ENCODE data around the gene BUB1B. TPM values are rescaled to one million over a fixed set of nuclear protein-coding genes. Genes with fewer than 3 reads are reported as not detected.
"Not testable (repeated sequence)": the region's sequence is repeated elsewhere in the genome, so short reads cannot be mapped to it uniquely, and the experiment has no call there.

Gene BUB1B
- polyA plus RNA-seq, 1 donor (not counting 4 experiments of a cell fraction or from before 2014, with no cell fraction given) = 19.7 TPM

DNA sequence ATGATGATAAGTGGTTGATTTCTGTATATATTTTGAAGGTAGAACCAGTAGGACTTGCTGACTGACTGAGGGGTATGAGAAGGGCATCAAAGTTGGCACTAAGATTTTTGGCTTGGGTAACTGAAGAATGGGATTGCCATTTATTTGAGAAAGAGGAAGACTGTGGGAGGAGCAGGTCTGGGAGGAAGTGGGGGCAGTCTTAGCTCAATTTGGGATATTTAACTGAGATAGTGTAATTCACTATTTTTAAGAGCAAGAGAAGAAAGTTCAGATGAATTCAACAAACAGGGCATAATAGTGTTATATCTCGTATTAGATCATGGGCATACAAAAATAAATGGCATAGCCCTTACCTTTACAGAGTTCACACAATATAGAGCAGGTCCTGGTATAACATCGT lies 1.7 kb downstream of the BUB1B start:
- no peak for TF ChIP-seq EZH2 (IDR thresholded peaks at IDR 0.05; ENCODE audit: low read length)
- TF ChIP-seq, protein P1, sequence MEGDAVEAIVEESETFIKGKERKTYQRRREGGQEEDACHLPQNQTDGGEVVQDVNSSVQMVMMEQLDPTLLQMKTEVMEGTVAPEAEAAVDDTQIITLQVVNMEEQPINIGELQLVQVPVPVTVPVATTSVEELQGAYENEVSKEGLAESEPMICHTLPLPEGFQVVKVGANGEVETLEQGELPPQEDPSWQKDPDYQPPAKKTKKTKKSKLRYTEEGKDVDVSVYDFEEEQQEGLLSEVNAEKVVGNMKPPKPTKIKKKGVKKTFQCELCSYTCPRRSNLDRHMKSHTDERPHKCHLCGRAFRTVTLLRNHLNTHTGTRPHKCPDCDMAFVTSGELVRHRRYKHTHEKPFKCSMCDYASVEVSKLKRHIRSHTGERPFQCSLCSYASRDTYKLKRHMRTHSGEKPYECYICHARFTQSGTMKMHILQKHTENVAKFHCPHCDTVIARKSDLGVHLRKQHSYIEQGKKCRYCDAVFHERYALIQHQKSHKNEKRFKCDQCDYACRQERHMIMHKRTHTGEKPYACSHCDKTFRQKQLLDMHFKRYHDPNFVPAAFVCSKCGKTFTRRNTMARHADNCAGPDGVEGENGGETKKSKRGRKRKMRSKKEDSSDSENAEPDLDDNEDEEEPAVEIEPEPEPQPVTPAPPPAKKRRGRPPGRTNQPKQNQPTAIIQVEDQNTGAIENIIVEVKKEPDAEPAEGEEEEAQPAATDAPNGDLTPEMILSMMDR (optimal IDR thresholded peaks at IDR 0.05 in 1 of 3, IDR thresholded peaks at IDR 0.05 in 1 of 3, conservative IDR thresholded peaks at IDR 0.05 in 1 of 3; ENCODE audit: extremely low read depth in 1 of 3, insufficient read depth in 2 of 3, low read length in 3 of 3) = no peak
- Histone ChIP-seq H3K9me1 (ENCODE audit: control insufficient read depth, extremely low read depth, insufficient read depth, low read length) (no peaks in the 10 kb centered on the region), H3K36me3 (ENCODE audit: control insufficient read depth in 2 of 2, extremely low read depth in 1 of 2, insufficient read depth in 2 of 2, low read length in 2 of 2) (peaks cover 0 to 6% of the 10 kb centered on the region in 2 experiments), H3K9ac (ENCODE audit: control insufficient read depth, extremely low read depth, insufficient read depth, low read length) (no peak overlapping the region), H2AFZ (ENCODE audit: control insufficient read depth, low read length) (no peak overlapping the region), H3K27me3 (ENCODE audit: control insufficient read depth, extremely low read depth, insufficient read depth, low read length) (no peaks in the 10 kb centered on the region), H4K20me1 (ENCODE audit: control insufficient read depth, extremely low read depth, insufficient read depth, low read length) (no peaks in the 10 kb centered on the region), H3K4me3 (ENCODE audit: control insufficient read depth in 2 of 3, extremely low read depth in 1 of 3, insufficient read depth in 2 of 3, low read depth in 1 of 3, low read length in 3 of 3) (peak overlapping the region in 2 of 3 experiments; percentile 77 to 90), H3K27ac (ENCODE audit: control insufficient read depth, insufficient read depth, low read length) (no peak overlapping the region), H3K4me2 (ENCODE audit: control insufficient read depth, extremely low read depth, insufficient read depth, low read depth, low read length) (peak overlapping the region; percentile 93), H3K4me1 (ENCODE audit: control insufficient read depth, extremely low read depth, insufficient read depth, low read length) (peaks cover 20% of the 10 kb centered on the region), H3K79me2 (ENCODE audit: control insufficient read depth, insufficient read depth, low read length) (peaks cover 38% of the 10 kb centered on the region), H3K9me3 (ENCODE audit: control insufficient read depth, low read depth, low read length) (no peaks in the 10 kb centered on the region)
- no peak for FAIRE-seq
- dilution Hi-C loops (cut with MboI; ENCODE audit: extremely low pct_ligation_motif_present, low sequenced_read_pairs) = no loop called here
- DNase-seq (ENCODE audit: low read depth, low spot score) = no peak

DNA sequence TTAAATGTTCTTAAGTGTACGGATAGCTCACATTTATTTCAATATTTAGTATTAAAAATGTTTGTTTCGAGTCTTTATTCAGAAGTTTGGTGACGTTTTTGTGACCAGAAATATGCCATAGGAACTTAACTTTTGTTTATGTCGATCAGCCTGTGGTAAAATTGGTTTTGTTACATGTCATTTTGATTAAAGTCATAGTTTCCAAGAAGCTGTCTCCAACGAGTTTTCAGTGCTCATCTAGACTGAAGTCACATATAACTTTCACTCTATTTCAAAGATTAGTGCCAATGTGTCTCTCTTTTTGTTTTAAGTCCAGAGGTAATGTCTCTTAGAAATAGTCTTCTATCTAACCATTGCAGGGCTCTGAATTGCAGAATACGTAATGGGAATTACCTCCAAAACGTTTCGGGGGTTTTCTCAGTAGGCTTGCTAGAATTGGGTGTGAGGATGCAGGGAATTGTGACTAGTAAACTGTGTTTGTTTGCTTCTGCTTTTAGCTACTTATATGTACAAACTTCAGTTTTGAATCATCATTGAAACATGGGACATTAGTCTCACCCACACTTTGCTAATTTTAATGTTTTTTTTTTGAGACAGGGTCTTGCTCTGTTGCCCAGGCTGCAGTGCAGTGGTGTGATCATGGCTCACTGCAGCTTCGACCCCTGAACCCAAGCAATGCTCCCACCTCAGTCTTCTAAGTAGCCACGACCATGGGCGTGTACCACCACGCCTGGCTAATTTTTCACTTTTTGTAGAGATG lies 3.0 kb downstream of the BUB1B start:
- H3K9me3 ChIP-seq (ENCODE audit: control insufficient read depth, low read depth, low read length) = no peaks in the 10 kb centered on the region
- H3K9ac ChIP-seq (ENCODE audit: control insufficient read depth, extremely low read depth, insufficient read depth, low read length) = no peak overlapping the region
- peaks cover 20% of the 10 kb centered on the region for H3K4me1 ChIP-seq (ENCODE audit: control insufficient read depth, extremely low read depth, insufficient read depth, low read length)
- H3K27ac ChIP-seq (ENCODE audit: control insufficient read depth, insufficient read depth, low read length) = no peak overlapping the region
- DNase-seq (ENCODE audit: low read depth, low spot score) (no peak), FAIRE-seq (no peak)
- dilution Hi-C loops (cut with MboI; ENCODE audit: extremely low pct_ligation_motif_present, low sequenced_read_pairs) = no loop called here
- H4K20me1 ChIP-seq (ENCODE audit: control insufficient read depth, extremely low read depth, insufficient read depth, low read length) = no peaks in the 10 kb centered on the region
- no peaks in the 10 kb centered on the region for H3K9me1 ChIP-seq (ENCODE audit: control insufficient read depth, extremely low read depth, insufficient read depth, low read length)
- H3K27me3 ChIP-seq (ENCODE audit: control insufficient read depth, extremely low read depth, insufficient read depth, low read length) = no peaks in the 10 kb centered on the region
- TF ChIP-seq, protein P1 (optimal IDR thresholded peaks at IDR 0.05 in 1 of 3, IDR thresholded peaks at IDR 0.05 in 1 of 3, conservative IDR thresholded peaks at IDR 0.05 in 1 of 3; ENCODE audit: extremely low read depth in 1 of 3, insufficient read depth in 2 of 3, low read length in 3 of 3) = no peak
- no peak for TF ChIP-seq EZH2 (IDR thresholded peaks at IDR 0.05; ENCODE audit: low read length)
- H3K36me3 ChIP-seq (ENCODE audit: control insufficient read depth in 2 of 2, extremely low read depth in 1 of 2, insufficient read depth in 2 of 2, low read length in 2 of 2) = peaks cover 0 to 8% of the 10 kb centered on the region in 2 experiments
- H3K4me3 ChIP-seq (ENCODE audit: control insufficient read depth in 2 of 3, extremely low read depth in 1 of 3, insufficient read depth in 2 of 3, low read depth in 1 of 3, low read length in 3 of 3) = no peak overlapping the region
- no peak overlapping the region for H2AFZ ChIP-seq (ENCODE audit: control insufficient read depth, low read length)
- H3K4me2 ChIP-seq (ENCODE audit: control insufficient read depth, extremely low read depth, insufficient read depth, low read depth, low read length) = no peak overlapping the region
- H3K79me2 ChIP-seq (ENCODE audit: control insufficient read depth, insufficient read depth, low read length) = peaks cover 38% of the 10 kb centered on the region

DNA sequence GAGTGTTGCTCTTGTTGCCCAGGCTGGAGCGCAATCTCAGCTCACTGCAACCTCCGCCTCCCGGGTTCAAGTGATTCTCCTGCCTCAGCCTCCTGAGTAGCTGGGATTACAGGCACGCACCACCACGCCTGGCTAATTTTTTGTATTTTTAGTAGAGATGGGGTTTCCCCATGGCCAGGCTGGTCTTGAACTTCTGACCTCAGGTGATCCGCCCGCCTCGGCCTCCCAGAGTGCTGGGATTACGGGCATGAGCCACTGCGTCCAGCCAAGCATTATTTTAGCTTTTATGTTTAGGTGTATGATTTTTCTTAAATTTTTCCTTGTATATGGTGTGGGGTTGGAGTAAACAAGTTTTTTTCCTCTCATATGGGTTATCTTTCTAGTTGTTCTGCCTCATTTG lies 6.5 kb downstream of the BUB1B start:
- dilution Hi-C loops (cut with MboI; ENCODE audit: extremely low pct_ligation_motif_present, low sequenced_read_pairs); H3K9ac ChIP-seq (ENCODE audit: control insufficient read depth, extremely low read depth, insufficient read depth, low read length); H3K27me3 ChIP-seq (ENCODE audit: control insufficient read depth, extremely low read depth, insufficient read depth, low read length); H3K4me2 ChIP-seq (ENCODE audit: control insufficient read depth, extremely low read depth, insufficient read depth, low read depth, low read length); DNase-seq (ENCODE audit: low read depth, low spot score); H3K4me3 ChIP-seq (ENCODE audit: control insufficient read depth in 2 of 3, extremely low read depth in 1 of 3, insufficient read depth in 2 of 3, low read depth in 1 of 3, low read length in 3 of 3); H3K9me3 ChIP-seq (ENCODE audit: control insufficient read depth, low read depth, low read length); H3K4me1 ChIP-seq (ENCODE audit: control insufficient read depth, extremely low read depth, insufficient read depth, low read length); FAIRE-seq; H4K20me1 ChIP-seq (ENCODE audit: control insufficient read depth, extremely low read depth, insufficient read depth, low read length); H3K9me1 ChIP-seq (ENCODE audit: control insufficient read depth, extremely low read depth, insufficient read depth, low read length); H3K27ac ChIP-seq (ENCODE audit: control insufficient read depth, insufficient read depth, low read length); H2AFZ ChIP-seq (ENCODE audit: control insufficient read depth, low read length): not testable (repeated sequence)
- peaks cover 24% of the 10 kb centered on the region for H3K79me2 ChIP-seq (ENCODE audit: control insufficient read depth, insufficient read depth, low read length)
- peaks cover 0 to 22% of the 10 kb centered on the region in 2 experiments for H3K36me3 ChIP-seq (ENCODE audit: control insufficient read depth in 2 of 2, extremely low read depth in 1 of 2, insufficient read depth in 2 of 2, low read length in 2 of 2)

Measured in keratinocyte (primary cell).